PFSK-1 (cell line): Measurements from ENCODE around the gene TTC39B.

ENCODE experiments used
- FOXP2 ChIP-seq: optimal IDR thresholded peaks from 2 replicates; pipeline ENCODE3; 2011; ENCODE audit warnings: borderline replicate concordance, control low read depth, inconsistent platforms; ENCODE audit not compliant: insufficient read depth; ENCODE audit errors: extremely low read length, extremely low read depth
- POLR2AphosphoS5 ChIP-seq: IDR thresholded peaks from 2 replicates; pipeline ENCODE4 v1.6.1; 2012; ENCODE audit warnings: low read depth, mild to moderate bottlenecking, control low read depth, low read length, moderate library complexity
- SIN3A ChIP-seq: IDR thresholded peaks from 2 replicates; pipeline ENCODE4 v1.6.1; 2012; ENCODE audit warnings: mild to moderate bottlenecking, low read length, moderate library complexity, borderline replicate concordance; ENCODE audit not compliant: insufficient read depth
- TAF1 ChIP-seq: IDR thresholded peaks from 2 replicates; pipeline ENCODE4 v1.6.1; 2012; ENCODE audit warnings: low read length, control low read depth, borderline replicate concordance; ENCODE audit not compliant: insufficient read depth
- TF ChIP-seq, protein P1 (sequence below), 2 experiments: IDR thresholded peaks; 2 replicates each; pipeline versions ENCODE4 v1.6.1 to v1.8.0; 2011 to 2012; ENCODE audit warnings: low read depth in 2 of 2, low read length in 2 of 2, control low read depth in 1 of 2, inconsistent platforms in 1 of 2, mild to moderate bottlenecking in 1 of 2, moderate library complexity in 1 of 2; ENCODE audit not compliant: insufficient read depth in 1 of 2

DNA sequence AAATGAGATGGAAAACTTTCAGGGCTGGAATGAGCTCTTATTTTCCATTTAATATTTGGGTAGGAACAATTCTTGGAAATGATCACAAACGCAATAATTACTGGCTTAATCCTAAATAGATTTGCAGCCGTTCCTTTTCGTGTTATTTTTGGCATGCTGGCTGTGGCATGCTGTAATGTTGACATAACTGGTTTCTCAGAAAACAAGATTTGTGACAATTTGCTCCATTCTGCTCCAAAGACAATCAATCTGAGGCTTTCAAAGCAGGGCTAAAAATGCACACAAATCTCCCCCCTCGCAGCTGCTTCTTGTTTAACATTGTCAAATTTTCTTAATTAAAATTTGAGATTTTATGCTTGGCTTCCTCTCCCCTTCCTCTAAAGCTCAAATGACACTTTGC is 151.2 kb downstream of the TTC39B start:
- TF ChIP-seq POLR2AphosphoS5 (no peak), TAF1 (no peak), SIN3A (no peak), FOXP2 (no peak)
- TF ChIP-seq, protein P1, sequence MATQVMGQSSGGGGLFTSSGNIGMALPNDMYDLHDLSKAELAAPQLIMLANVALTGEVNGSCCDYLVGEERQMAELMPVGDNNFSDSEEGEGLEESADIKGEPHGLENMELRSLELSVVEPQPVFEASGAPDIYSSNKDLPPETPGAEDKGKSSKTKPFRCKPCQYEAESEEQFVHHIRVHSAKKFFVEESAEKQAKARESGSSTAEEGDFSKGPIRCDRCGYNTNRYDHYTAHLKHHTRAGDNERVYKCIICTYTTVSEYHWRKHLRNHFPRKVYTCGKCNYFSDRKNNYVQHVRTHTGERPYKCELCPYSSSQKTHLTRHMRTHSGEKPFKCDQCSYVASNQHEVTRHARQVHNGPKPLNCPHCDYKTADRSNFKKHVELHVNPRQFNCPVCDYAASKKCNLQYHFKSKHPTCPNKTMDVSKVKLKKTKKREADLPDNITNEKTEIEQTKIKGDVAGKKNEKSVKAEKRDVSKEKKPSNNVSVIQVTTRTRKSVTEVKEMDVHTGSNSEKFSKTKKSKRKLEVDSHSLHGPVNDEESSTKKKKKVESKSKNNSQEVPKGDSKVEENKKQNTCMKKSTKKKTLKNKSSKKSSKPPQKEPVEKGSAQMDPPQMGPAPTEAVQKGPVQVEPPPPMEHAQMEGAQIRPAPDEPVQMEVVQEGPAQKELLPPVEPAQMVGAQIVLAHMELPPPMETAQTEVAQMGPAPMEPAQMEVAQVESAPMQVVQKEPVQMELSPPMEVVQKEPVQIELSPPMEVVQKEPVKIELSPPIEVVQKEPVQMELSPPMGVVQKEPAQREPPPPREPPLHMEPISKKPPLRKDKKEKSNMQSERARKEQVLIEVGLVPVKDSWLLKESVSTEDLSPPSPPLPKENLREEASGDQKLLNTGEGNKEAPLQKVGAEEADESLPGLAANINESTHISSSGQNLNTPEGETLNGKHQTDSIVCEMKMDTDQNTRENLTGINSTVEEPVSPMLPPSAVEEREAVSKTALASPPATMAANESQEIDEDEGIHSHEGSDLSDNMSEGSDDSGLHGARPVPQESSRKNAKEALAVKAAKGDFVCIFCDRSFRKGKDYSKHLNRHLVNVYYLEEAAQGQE (IDR thresholded peaks at IDR 0.05; ENCODE audit: insufficient read depth in 1 of 2, low read depth in 2 of 2, low read length in 2 of 2): no peak
